Fibroblast of villous mesenchyme (primary cell): ENCODE measurements around the gene KLHDC7A. TPM values are rescaled to one million over a fixed set of nuclear protein-coding genes. Genes with fewer than 3 reads are reported as not detected.

Experiments used
- DNase-seq: peaks from one replicate; pipeline ENCODE4 v3.0.0-alpha.2; 2010; ENCODE audit warnings: low read depth
- H3K4me3 ChIP-seq: 2 replicates; pipeline ENCODE4 v1.5.1; 2011; ENCODE audit warnings: low read depth, mild to moderate bottlenecking, low read length
- CTCF ChIP-seq: IDR thresholded peaks from 2 replicates; pipeline ENCODE4 v1.5.1; 2012; ENCODE audit warnings: low read depth, mild to moderate bottlenecking, low read length; ENCODE audit not compliant: insufficient read depth
- small RNA-seq: library from RNA; depleted of rRNA; stranded (forward); fragments of <200 nt; gene quantifications from one replicate; pipeline ENCODE3, GENCODE V24; 2012
- total RNA-seq: library from RNA; depleted of rRNA; stranded (reverse); fragments of >200 nt; gene quantifications from 2 replicates; pipeline ENCODE4 v1.2.3, GENCODE V29; 2012

KLHDC7A gene
- total RNA-seq, 1 donor, result not detected

- no peak for TF ChIP-seq CTCF
- no peak for DNase-seq
- no peak overlapping the region for H3K4me3 ChIP-seq
Measured at GRCh38 chr1:18530587-18531502, 50.1 kb downstream of the KLHDC7A start.

- no peak for DNase-seq
- no peak for TF ChIP-seq CTCF
- H3K4me3 ChIP-seq, result no peak overlapping the region
Measured at GRCh38 chr1:18531503-18531845, 50.7 kb downstream of the KLHDC7A start.

- DNase-seq, result no peak
- H3K4me3 ChIP-seq, result no peak overlapping the region
- no peak for TF ChIP-seq CTCF
Measured at GRCh38 chr1:18532390-18533170, 51.9 kb downstream of the KLHDC7A start.

GRCh38 chr1:18533259-18533658 is 52.5 kb downstream of the KLHDC7A start:
- TF ChIP-seq CTCF, result no peak
- DNase-seq, result no peak
- no peak overlapping the region for H3K4me3 ChIP-seq

- H3K4me3 ChIP-seq, result no peak overlapping the region
- no peak for TF ChIP-seq CTCF
- DNase-seq, result no peak
Measured at GRCh38 chr1:18534810-18535205, 54.1 kb downstream of the KLHDC7A start.

Small RNA genes lying within 50 kb of the gene (small RNA-seq; reads per million reads assigned to genes)
- not detected for gene DYNLL1P3

Other genes with a start within 250 kb of the KLHDC7A start
- not detected in 2 replicates for gene PAX7, start 149.9 kb downstream of the KLHDC7A start, total RNA-seq